Measurements from ENCODE around the gene LRP1B. TPM values are rescaled to one million over a fixed set of nuclear protein-coding genes. Genes with fewer than 3 reads are reported as not detected.

The LRP1B gene
- total and polyA plus RNA-seq, 2 experiments from 2014 or later, result not detected

- TF ChIP-seq EZH2phosphoT487 (IDR thresholded peaks at IDR 0.05; ENCODE audit: insufficient read depth, low read depth) (no peak), EZH2 (IDR thresholded peaks at IDR 0.05; ENCODE audit: insufficient read depth, poor library complexity, severe bottlenecking) (no peak)
- Histone ChIP-seq H3K4me3 (no peak overlapping the region), H3K4me2 (ENCODE audit: unreplicated experiment) (no peak overlapping the region), H3K4me1 (ENCODE audit: insufficient read depth) (no peaks in the 10 kb centered on the region), H2AFZ (no peak overlapping the region), H3K36me3 (ENCODE audit: low read depth) (no peaks in the 10 kb centered on the region), H3F3A (ENCODE audit: insufficient read depth) (no peaks in the 10 kb centered on the region), H3K9me3 (ENCODE audit: low read depth) (no peaks in the 10 kb centered on the region), H4K20me1 (ENCODE audit: insufficient read depth) (no peaks in the 10 kb centered on the region), H3K27me3 (replicated peaks; ENCODE audit: insufficient read depth) (no peaks in the 10 kb centered on the region), H3K79me2 (ENCODE audit: insufficient read depth) (no peaks in the 10 kb centered on the region), H3K27ac (no peak overlapping the region), H3K9ac (no peak overlapping the region), H3K9me2 (ENCODE audit: insufficient read depth) (no peaks in the 10 kb centered on the region)
- DNase-seq, result no peak
- in situ Hi-C loops (cut with MboI), result no loop called here
- WGBS, 2 experiments (ENCODE audit: low coverage in 1 of 2, low lambda C conversion rate in 2 of 2, missing lambda C conversion rate in 2 of 2), result 51 to 54% methylated on average over 4 of the region's 4 CpGs
Measured at GRCh38 chr2:141137122-141137693, 993.6 kb downstream of the LRP1B start.

GRCh38 chr2:141133883-141134282 is 996.9 kb downstream of the LRP1B start:
- in situ Hi-C loops (cut with MboI), result no loop called here
- Histone ChIP-seq H3K4me3 (no peak overlapping the region), H3K9me3 (ENCODE audit: low read depth) (no peaks in the 10 kb centered on the region), H3F3A (ENCODE audit: insufficient read depth) (no peaks in the 10 kb centered on the region), H3K27me3 (replicated peaks; ENCODE audit: insufficient read depth) (no peaks in the 10 kb centered on the region), H3K4me2 (ENCODE audit: unreplicated experiment) (no peak overlapping the region), H3K9ac (no peak overlapping the region), H3K27ac (no peak overlapping the region), H2AFZ (no peak overlapping the region), H3K4me1 (ENCODE audit: insufficient read depth) (no peaks in the 10 kb centered on the region), H3K9me2 (ENCODE audit: insufficient read depth) (no peaks in the 10 kb centered on the region), H3K36me3 (ENCODE audit: low read depth) (no peaks in the 10 kb centered on the region), H3K79me2 (ENCODE audit: insufficient read depth) (no peaks in the 10 kb centered on the region), H4K20me1 (ENCODE audit: insufficient read depth) (no peaks in the 10 kb centered on the region)
- no peak for TF ChIP-seq EZH2phosphoT487 (IDR thresholded peaks at IDR 0.05; ENCODE audit: insufficient read depth, low read depth)
- no peak for TF ChIP-seq EZH2 (IDR thresholded peaks at IDR 0.05; ENCODE audit: insufficient read depth, poor library complexity, severe bottlenecking)
- 58 to 59% methylated on average over 4 of the region's 4 CpGs for WGBS, 2 experiments (ENCODE audit: low coverage in 1 of 2, low lambda C conversion rate in 2 of 2, missing lambda C conversion rate in 2 of 2)
- DNase-seq, result no peak

GRCh38 chr2:141125432-141125831 is 1005.4 kb downstream of the LRP1B start:
- Histone ChIP-seq H3K4me2 (ENCODE audit: unreplicated experiment) (no peak overlapping the region), H3K4me1 (ENCODE audit: insufficient read depth) (no peaks in the 10 kb centered on the region), H3K9ac (no peak overlapping the region), H3K36me3 (ENCODE audit: low read depth) (no peaks in the 10 kb centered on the region), H3K27ac (no peak overlapping the region), H3K9me3 (ENCODE audit: low read depth) (no peaks in the 10 kb centered on the region), H3K9me2 (ENCODE audit: insufficient read depth) (no peaks in the 10 kb centered on the region), H3K79me2 (ENCODE audit: insufficient read depth) (no peaks in the 10 kb centered on the region), H4K20me1 (ENCODE audit: insufficient read depth) (no peaks in the 10 kb centered on the region), H3K27me3 (replicated peaks; ENCODE audit: insufficient read depth) (no peaks in the 10 kb centered on the region), H2AFZ (no peak overlapping the region), H3F3A (ENCODE audit: insufficient read depth) (no peaks in the 10 kb centered on the region), H3K4me3 (no peak overlapping the region)
- no peak for DNase-seq
- TF ChIP-seq EZH2phosphoT487 (IDR thresholded peaks at IDR 0.05; ENCODE audit: insufficient read depth, low read depth) (no peak), EZH2 (IDR thresholded peaks at IDR 0.05; ENCODE audit: insufficient read depth, poor library complexity, severe bottlenecking) (no peak)
- in situ Hi-C loops (cut with MboI), result no loop called here
- WGBS, 2 experiments (ENCODE audit: low coverage in 1 of 2, low lambda C conversion rate in 2 of 2, missing lambda C conversion rate in 2 of 2), result 33 to 37% methylated on average over 2 of the region's 2 CpGs

- WGBS, 2 experiments (ENCODE audit: low coverage in 1 of 2, low lambda C conversion rate in 2 of 2, missing lambda C conversion rate in 2 of 2), result 47 to 48% methylated on average over 4 of the region's 4 CpGs
- Histone ChIP-seq H4K20me1 (ENCODE audit: insufficient read depth) (no peaks in the 10 kb centered on the region), H3K79me2 (ENCODE audit: insufficient read depth) (no peaks in the 10 kb centered on the region), H3K9me3 (ENCODE audit: low read depth) (no peaks in the 10 kb centered on the region), H3K27me3 (replicated peaks; ENCODE audit: insufficient read depth) (no peaks in the 10 kb centered on the region), H3F3A (ENCODE audit: insufficient read depth) (no peaks in the 10 kb centered on the region), H3K4me3 (no peak overlapping the region), H3K36me3 (ENCODE audit: low read depth) (no peaks in the 10 kb centered on the region), H3K27ac (no peak overlapping the region), H2AFZ (no peak overlapping the region), H3K9ac (no peak overlapping the region), H3K4me2 (ENCODE audit: unreplicated experiment) (no peak overlapping the region), H3K9me2 (ENCODE audit: insufficient read depth) (no peaks in the 10 kb centered on the region), H3K4me1 (ENCODE audit: insufficient read depth) (no peaks in the 10 kb centered on the region)
- in situ Hi-C loops (cut with MboI), result no loop called here
- TF ChIP-seq EZH2phosphoT487 (IDR thresholded peaks at IDR 0.05; ENCODE audit: insufficient read depth, low read depth) (no peak), EZH2 (IDR thresholded peaks at IDR 0.05; ENCODE audit: insufficient read depth, poor library complexity, severe bottlenecking) (no peak)
- DNase-seq, result no peak
Measured at GRCh38 chr2:141118836-141119235, 1012.0 kb downstream of the LRP1B start.

GRCh38 chr2:141113301-141113700 is 1017.5 kb downstream of the LRP1B start:
- no peaks in the 10 kb centered on the region for H3K9me3 ChIP-seq (ENCODE audit: low read depth)
- in situ Hi-C loops (cut with MboI), result no loop called here
- no peak for DNase-seq
- no peaks in the 10 kb centered on the region for H3K36me3 ChIP-seq (ENCODE audit: low read depth)
- no peak overlapping the region for H3K9ac ChIP-seq
- H3K79me2 ChIP-seq (ENCODE audit: insufficient read depth), result no peaks in the 10 kb centered on the region
- no peak overlapping the region for H2AFZ ChIP-seq
- no peaks in the 10 kb centered on the region for H3K4me1 ChIP-seq (ENCODE audit: insufficient read depth)
- no peak overlapping the region for H3K4me3 ChIP-seq
- no peaks in the 10 kb centered on the region for H3F3A ChIP-seq (ENCODE audit: insufficient read depth)
- H3K27me3 ChIP-seq (replicated peaks; ENCODE audit: insufficient read depth), result no peaks in the 10 kb centered on the region
- no peaks in the 10 kb centered on the region for H4K20me1 ChIP-seq (ENCODE audit: insufficient read depth)
- H3K27ac ChIP-seq, result no peak overlapping the region
- H3K9me2 ChIP-seq (ENCODE audit: insufficient read depth), result no peaks in the 10 kb centered on the region
- TF ChIP-seq EZH2 (IDR thresholded peaks at IDR 0.05; ENCODE audit: insufficient read depth, poor library complexity, severe bottlenecking) (no peak), EZH2phosphoT487 (IDR thresholded peaks at IDR 0.05; ENCODE audit: insufficient read depth, low read depth) (no peak)
- H3K4me2 ChIP-seq (ENCODE audit: unreplicated experiment), result no peak overlapping the region
